NCI-H187 treated with DMSO at 0.1 percent for 48 hours (cell line): ENCODE measurements around the gene MAP6D1.

Experiments
- DNase-seq: peaks from one replicate; lab custom pipeline; 2025; lab: John Stamatoyannopoulos, UW

MAP6D1 gene

DNA sequence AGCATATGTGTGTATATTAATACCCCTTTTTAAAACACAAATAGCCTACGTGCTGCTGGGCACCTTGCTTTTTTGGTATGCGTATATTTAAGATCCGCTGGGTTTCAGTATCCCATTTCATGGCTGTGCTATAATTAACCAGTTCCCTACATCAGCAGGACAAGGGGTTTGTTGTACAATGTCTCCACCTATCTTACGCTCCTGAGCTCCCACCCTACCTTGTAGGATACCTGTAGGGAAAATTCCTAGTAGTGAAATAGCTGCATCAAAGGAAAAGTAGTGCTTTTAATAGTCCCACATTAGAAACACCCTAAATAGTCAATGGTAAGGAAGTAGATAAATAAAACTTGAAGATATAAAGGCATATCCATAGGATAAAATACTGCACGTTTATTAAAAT lies 1.4 kb downstream of the MAP6D1 start:
- no peak for DNase-seq

DNA sequence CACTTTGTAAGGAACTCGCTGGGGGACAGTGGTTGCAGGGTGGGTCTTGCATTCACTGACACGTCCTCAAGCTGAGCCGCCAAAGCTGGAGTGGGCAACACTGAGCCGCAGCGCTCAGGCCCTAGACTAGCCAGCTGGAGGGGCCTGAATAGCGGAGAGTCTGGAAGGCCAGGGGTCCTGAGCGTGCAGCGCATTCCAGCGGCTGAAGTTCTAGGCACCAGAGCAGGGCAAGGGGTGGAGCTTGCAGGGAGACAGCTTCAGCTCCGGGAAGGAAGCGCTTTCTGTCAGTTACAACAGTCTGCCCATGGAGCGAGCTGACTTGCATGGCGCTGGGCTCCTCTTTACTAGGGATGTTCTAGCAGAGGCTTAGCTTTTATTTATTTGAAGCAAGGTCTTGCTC lies 2.7 kb downstream of the MAP6D1 start:
- DNase-seq: no peak

DNA sequence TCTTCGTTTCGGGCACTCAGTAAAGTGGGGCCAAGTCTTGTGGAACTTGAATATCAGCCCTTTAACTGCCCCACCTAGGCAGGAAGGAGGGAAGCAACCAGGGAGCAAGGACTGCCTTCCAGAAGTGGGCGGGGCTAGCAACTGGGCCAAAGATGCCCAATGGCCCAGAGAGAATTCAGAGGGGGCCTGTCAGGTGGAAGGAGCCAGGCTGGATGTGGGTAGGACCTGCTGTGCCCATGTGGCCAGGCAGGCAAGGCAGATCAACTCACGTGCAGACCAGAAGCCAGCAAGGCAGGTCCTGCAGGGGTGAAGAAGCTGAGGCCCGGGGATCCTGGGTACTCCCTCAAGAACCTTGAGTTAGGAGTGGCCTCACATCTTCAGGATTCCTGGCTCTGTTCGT lies 5.5 kb downstream of the MAP6D1 start:
- DNase-seq: no peak

DNA sequence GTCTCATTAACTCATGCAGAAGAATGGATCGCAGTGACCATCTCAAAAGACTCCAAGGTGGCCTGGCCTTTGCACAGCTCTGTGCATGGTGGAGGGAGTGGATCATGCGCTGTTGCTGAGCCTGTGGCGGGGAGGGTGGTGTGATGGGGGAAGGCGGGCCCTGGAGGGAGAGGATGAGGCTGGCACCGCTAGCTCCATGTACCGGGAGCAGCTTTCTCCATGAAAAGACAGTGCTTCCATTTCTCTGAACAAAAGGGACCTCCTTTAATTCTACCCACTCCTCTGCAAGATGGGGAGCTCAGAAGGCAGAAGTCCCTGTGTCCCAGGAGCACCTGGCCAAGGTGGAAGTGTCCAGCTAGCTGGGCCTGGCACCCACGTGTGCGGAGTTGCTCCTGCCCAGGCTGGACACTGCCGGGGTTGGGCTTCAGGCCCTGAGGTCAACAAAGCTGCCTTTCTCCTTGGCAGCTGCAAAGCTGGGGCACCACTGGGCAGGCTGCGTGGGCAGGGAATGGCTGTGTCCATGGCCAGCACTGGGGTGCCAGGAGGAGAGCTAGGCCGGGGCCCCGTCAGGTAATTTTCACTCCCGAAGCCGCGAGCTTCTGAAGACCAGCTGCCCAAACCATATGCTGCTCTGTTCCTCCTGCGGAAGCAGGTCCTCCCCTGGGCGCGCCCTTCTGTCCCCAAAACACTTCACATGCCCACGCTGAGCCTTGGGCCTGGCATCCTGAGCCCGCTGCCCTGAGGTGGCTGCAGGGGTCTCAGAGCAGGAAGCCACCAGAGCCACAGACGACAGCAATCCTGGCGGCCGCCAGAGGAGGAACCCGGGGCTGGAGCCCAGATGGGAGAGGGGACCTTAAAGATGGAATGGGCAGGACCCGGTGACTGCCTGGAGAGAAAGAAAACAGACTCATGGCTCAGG lies 6.4 kb downstream of the MAP6D1 start:
- no peak for DNase-seq

DNA sequence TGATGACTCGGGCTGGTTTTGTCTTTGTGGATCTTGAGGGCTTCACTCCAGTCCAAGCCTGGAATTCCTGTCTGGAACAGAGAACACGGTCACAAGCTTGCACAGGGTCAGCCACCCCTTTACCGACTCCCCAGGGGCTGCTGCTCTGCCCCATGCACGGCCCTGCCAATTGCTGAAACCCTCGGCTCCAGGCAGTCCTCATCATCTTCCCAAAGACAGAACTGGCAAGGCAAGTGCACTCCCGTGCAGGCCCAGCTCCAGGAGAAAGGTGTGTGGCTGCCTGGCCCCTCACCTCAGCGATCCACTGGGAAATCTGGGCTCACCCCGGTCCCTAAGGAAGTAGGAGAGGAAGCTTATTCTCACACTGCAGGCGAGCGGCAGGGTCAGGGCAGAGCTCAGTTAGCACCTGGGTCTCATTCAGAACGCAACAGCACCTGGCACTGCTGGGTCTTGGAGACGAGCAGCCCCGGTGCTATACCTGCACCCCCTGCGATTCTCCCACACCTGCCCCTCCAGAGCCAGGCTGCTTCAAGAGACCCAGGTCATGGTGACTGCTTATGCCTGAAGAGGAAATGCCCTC lies 7.2 kb downstream of the MAP6D1 start:
- DNase-seq: no peak

DNA sequence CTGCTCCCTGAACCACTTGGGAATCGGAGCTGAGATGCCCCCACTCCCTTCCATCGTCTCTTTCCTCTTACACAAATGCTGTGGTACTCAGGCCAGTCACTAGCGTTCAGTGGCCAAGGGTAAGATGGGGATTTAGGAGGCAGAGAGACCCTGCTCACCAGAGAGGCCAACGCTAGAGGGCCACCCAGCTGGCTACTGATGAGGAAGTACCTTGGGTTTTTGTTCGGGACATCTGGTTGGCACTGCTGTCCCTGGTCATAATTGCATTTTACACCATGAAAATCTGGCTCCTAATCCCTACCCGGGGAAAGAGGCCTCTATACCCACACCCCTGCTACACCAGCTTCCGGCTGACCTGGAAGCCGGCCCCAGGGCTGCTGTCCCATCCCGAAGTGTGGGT lies 7.7 kb downstream of the MAP6D1 start:
- no peak for DNase-seq

DNA sequence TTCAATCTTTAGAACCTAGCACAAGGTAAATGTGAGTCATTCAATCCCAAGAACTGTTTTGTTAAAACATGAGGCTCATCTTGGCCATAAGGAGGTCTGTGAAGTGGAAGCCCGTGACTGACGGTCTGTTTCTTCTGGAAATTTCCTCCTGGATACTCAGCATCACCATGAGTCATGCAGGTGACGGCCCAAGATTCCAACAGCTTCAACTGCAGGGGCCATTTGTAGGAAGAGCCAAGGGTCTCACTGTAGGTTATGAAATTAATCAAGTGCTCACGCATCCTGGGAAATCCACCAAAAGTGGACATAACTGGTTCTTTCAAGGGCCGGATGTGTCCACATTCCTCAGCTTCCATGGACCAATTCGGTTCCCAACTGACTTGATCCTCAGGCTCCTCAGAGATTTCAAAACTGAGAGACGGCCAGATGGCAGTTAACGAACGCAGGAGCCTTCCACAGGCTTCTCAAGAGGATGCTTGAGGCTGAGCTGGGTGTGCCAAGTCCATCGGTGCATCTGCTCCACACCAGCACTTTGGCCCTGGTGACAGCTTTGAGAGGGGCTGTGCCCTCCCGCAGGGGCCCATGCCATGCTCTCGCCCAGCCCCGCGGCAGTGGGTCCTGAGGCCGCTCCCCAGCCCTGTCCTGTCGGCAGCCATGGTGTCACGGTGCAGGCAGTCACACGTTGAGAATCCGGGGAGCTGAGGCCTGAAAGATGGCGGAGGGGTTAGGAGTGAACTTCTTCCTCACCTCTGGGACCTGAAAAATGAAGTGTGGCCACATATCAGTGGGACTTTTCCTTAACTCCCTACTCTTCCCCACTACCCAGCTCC lies 8.5 kb downstream of the MAP6D1 start:
- no peak for DNase-seq

DNA sequence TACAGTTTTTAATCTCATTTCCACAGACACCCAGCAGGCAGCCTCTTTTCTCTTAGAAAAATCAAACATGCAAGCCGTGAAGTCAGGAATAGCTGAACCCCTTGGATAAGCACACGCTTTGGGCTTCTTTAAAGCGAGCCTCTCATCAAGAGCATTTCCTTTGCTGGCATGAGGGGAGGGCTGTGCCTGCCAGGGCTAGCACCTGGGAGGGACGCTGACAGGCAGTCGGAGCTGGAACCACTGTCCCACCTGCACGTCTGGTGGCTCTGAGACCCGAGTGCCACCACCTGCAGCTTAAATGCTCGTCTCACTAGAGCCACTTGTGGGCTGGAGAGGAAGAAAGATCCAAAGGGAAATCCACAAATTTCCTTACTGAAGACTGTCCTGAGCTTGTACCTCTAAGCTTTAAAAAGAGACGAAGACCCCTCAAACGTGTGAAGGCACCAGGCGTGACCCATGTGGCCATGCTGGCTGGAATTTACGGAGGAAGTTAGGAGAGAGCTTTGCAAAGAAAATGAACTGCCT lies 9.4 kb downstream of the MAP6D1 start:
- DNase-seq: no peak

DNA sequence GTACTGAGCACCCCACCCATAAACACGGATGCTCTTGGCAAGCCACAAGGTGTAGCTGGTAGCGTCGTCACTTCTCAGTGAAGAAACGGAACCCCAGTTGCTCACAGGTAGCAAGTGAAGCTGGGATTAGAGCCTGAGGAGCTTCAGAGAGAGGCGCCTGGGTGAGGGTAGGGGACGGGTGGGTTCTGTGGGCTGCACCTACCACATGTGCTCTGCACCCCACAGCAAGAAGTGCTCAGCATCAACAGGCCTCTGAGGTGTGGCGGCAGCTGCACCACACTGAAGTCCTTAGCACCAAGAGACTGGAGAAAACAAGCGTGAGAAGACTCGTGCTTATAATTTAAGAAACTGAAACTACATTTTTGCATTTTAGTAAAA lies 9.8 kb downstream of the MAP6D1 start:
- DNase-seq: no peak

DNA sequence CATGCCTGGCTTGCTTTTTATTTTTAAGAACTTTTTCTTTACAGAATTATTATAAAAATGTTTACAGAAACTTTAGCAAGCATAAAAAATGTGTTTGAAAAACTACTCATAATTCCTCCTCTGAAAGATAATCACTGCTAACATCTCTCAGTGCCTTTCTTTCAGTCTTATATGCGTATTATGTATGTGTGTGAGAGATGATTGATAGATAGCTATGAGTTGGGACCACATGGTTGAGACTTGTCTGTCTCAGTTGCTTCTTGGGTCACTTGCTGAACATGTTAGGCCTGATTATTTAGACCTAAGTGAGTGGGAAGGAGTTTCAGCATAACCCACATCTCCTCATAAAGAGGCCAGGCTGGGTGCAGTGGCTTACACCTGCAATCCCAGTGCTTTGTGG lies 11.1 kb downstream of the MAP6D1 start:
- no peak for DNase-seq

DNA sequence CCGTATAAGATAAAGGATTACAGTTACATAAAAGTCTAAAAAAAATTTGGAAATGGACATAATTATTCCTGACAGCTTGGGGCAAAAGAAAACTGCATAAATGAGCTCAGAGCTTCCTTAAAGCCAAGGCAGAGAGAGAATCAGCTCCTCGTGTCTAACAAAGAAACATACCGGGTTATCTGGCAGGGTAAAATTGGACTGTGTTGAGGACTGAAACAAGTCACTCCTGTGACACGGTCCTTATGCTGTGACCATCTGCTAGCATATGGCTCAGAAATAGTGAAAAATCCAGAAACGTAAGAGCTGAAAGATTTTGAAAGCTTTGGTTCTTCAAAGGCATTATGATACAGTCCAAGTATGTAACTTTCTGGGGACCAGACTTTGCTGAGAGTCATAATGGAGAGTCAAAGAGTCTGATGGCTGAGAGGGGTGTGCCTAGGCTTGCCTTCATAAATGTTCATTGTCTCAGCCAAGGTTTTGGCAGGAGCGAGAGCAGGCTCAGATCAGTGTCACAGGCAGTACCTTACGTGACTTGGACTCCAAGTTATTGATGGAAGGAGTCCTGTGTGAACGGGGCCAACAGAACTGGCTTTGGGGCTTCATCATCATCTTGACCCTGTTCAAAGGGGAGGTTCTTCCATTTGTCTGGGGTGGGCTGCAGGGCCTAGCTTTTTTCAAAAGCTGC lies 12.5 kb downstream of the MAP6D1 start:
- DNase-seq: peak; percentile 48

DNA sequence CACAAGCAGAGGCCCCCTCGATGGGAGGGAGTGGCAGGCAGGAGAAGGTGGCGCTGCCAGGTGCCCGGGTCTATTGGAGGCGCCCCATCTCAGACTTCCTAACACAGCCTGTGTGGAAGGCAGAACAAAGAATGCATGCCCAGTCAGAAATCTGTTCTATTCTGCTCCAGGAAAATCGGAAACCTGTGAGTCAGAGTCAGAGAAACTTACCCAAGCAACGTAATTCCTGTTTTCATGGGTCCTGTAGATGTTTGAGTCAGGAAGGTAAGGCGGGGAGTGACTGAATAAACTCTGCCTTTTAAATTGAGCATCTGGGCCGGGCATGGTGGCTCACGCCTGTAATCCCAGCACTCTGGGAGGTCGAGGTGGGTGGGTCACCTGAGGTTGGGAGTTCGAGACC lies 13.7 kb downstream of the MAP6D1 start:
- DNase-seq: no peak

DNA sequence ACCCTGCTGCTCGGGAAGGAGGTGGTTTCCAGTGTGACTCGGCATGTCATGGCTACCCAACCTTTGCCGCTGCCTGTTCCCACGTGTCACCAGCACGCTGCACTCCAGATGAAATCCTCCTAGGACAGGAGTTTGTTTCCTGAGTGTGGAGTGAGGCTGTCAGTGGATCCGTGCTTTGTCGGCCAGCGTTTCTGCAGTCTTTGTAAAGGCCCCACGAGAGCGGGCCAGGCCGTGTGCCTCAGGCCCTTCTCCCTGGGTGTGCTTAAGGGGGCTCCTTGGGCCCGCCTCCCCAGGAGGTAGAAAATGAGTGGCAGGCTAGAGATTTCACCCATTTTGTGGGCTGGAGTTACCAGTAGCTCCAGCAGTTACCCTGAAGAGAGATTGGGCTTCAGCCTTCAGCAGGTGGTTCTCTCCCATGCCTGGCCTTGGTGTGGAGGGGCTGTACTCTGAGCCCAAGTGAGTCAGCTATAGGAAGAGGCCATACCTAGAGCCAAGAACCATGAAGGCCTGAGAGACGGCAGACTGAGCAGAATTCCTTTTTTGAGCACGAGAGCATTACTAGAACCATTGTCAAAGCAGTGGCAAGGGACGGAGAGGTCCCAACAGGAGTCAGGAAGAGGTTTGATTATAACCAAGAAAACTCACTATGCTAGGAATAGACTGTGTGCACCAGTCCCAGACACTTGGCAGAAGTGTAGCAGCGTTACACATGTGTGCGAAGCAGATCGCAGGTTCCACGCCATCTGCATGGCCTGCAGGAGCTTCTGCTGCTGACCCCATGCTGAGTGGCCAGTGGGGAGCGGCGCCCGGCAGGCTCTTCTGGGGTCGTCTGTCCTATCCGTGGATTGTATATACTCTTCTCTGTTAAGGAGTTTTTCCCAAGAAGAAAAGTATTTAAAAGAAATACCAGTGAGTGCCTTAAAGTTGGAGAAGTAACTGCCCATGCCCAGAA lies 14.5 kb downstream of the MAP6D1 start:
- DNase-seq: no peak

DNA sequence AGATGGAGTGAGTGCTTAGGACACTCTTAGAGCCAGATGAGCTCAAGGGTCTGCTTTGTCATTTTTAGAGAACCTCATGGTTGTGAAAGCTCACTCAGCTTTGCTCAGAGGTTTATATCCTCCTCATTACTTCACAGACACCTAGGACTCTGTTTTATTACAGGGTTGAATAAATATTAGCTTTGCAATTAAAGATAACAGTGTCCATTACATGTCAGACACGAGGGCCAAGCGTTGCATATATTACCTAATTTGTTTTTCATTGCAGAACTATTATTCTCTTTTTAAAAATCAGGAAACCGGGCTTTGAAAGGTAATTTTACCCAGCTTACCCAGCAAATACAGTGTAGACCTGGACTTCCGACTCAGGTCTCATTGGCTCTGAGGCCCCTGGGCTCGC lies 16.1 kb downstream of the MAP6D1 start:
- DNase-seq: no peak

DNA sequence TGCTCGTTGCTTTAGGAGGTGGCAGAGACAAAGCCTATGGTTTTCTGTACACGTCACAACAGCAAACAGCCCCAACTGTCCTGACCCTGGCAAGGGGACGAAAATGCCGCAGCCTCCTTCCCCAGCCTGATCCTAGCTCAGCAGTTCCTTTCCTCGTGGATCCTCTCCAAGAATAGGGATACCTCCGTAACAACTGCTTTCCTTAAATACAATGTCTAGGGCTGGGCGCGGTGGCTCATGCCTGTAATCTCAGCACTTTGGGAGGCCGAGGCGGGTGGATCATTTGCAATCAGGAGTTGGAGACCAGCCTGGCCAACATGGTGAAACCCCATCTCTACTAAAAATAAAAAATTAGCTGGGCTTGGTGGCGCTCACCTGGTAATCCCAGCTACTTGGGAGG lies 17.0 kb downstream of the MAP6D1 start:
- DNase-seq: no peak

DNA sequence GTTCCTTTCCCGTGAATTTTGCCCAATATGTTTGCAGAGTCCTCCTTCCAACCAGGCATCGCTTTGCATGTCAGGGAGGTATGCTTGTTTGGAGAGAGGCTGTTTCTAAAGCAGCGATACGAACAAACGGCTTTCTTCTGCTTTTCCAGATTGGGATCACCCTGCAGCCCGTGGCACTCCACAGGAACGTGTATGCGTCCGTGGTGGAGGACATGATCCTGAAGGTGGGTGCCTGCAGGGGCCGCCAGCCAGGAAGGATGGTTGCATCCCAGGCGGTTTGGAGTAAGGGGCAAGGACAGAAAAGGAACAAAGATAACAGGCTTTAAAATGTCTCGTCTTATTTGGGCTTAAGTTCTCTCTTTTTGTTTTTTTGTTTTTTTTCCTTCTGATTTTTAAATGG lies 17.5 kb downstream of the MAP6D1 start:
- no peak for DNase-seq

DNA sequence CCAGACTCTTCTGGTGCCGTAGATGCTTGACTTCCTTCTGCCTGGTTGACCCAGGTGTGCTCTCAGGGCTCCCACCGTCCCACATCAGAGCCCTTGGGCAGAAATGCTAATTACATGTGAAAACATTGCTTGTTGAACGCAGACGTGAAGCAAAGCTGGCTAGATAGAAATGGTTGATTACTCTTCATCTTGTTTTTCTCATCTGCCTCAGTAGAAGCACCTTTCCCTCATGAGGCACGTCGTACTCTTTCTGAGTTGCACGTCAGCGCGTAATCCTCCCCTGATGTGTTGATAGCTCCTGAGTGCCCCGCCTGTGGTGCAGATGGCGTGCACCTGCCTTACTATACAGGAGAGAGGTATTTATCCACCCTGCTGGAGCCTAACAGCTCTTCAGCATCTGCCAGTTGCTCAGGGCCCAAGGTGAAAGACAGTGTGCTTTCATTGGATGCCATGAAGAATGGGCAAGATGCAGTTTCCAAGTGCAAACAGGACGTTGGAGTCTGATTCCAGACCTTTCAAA lies 18.1 kb downstream of the MAP6D1 start:
- peak; percentile 71 for DNase-seq

DNA sequence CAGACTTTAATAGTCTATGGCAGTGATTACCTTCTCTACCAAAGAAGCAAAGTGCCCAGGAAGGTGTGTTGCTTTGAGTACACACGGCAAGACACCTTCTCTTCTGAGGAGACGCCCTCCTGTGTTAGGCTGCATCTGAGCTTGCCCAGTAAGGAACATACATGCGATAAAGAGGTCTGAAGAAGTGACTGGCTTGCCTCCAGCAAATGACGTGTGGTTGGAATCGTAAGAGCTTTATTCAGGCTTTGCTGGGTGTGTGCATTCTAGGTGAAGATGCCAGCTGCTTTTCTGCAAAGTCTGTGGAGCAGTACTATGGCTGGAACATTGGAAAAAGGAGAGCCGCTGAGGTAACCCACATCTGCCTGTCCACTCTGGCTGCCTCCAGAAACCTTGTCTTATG lies 22.4 kb downstream of the MAP6D1 start:
- DNase-seq: no peak

DNA sequence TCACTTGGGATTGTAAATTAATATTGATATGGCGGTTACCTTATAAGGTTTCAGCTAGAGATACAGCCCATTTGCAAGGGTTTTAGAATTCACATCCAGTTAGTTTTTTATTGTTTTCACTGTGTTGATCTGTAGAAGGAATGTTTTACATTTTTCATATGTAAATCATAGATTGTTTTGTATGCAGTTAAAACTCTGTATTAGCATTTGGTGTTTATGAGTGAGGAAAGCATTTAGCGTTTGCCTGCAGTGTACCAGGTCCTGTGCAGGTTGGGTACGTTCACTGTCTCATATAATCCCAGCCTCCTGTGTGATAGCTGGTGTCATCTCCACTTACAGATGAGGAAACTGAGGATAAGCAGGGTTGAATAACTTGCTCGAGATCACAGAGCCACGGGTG lies 23.8 kb downstream of the MAP6D1 start:
- DNase-seq: no peak

DNA sequence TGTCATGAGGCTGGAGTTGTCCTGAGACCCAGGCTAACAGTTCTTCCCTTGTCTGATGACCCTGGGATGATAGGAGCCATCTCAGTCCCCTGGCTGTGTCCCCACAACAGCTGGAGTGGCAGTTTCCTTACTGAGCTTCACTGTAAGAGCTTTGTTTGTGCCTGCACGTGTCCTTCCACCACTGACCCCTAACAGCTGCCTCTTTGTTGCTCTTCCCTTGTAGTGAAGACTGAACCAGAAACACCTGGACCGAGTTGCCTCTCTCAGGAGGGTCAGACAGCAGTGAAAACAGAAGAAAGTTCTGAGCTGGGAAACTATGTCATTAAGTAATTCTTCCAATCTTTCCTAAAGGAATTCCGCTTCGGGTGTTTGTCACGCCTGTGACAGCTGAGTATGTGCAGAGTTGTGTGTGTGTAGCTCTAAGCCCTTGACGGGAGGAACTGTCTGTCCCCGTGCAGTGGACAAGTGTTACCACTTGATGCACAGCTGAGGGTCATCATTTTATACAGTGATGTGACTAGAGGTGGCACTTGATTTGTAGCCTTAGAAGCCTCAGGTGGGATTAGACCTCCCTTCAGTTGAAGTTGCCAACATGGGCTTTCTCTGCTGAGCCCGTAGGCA lies 25.0 kb downstream of the MAP6D1 start:
- DNase-seq: no peak
